Esophagus squamous epithelium (tissue), 4 donors: ENCODE measurements around the gene ADGRV1.

Source experiments
- POLR2A ChIP-seq, 4 donors: fragments of 450-650 bp; IDR thresholded peaks; one replicate each; pipeline ENCODE4 v1.6.1; 2017; ENCODE audit warnings: antibody characterized with exemption in 4 of 4, mild to moderate bottlenecking in 4 of 4, moderate library complexity in 3 of 4
- TF ChIP-seq, protein P1 (sequence below), 6 experiments: fragments of 450-650 bp in 4 of 6; fragments of 200-600 bp in 2 of 6; sonication (generic) in 2 of 6; IDR thresholded peaks; one replicate each; pipeline ENCODE4 v1.5.1; 2016 to 2019; ENCODE audit warnings: antibody characterized with exemption in 6 of 6, mild to moderate bottlenecking in 4 of 6, moderate library complexity in 4 of 6

GRCh38 chr5:91011029-91011428 lies 452.4 kb downstream of the ADGRV1 start:
- TF ChIP-seq, protein P1, sequence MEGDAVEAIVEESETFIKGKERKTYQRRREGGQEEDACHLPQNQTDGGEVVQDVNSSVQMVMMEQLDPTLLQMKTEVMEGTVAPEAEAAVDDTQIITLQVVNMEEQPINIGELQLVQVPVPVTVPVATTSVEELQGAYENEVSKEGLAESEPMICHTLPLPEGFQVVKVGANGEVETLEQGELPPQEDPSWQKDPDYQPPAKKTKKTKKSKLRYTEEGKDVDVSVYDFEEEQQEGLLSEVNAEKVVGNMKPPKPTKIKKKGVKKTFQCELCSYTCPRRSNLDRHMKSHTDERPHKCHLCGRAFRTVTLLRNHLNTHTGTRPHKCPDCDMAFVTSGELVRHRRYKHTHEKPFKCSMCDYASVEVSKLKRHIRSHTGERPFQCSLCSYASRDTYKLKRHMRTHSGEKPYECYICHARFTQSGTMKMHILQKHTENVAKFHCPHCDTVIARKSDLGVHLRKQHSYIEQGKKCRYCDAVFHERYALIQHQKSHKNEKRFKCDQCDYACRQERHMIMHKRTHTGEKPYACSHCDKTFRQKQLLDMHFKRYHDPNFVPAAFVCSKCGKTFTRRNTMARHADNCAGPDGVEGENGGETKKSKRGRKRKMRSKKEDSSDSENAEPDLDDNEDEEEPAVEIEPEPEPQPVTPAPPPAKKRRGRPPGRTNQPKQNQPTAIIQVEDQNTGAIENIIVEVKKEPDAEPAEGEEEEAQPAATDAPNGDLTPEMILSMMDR (IDR thresholded peaks at IDR 0.05) = no peak
- no peak for TF ChIP-seq POLR2A (IDR thresholded peaks at IDR 0.05)
